ENCODE results near the gene WFIKKN1.

Gene WFIKKN1

DNA sequence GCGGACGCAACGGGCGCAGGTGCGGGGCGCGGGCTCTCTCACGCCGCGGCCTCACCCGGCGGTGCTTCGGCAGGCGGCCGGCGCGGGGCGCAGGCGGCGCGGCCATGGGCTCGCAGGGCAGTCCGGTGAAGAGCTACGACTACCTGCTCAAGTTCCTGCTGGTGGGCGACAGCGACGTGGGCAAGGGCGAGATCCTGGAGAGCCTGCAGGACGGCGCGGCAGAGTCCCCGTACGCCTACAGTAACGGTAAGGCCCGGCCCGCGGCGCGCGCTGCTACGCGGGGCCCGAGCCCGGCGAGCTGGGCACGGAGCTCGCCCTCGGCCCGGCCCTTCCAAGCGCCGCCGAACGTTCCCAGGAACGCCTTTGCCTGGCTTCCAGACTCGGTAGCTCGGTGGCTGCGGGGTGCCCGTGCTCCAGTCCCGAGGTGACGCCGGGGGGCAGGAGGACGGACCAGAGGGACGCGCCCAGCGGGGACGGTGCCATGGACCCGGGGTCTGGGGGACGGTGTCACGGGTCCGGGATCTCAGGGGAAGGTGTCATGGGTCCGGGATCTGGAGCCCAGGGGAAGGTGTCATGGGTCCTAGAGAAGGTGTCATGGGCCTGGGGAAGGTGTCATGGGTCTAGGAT is 40.5 kb upstream of the WFIKKN1 start:
- Histone ChIP-seq H3K36me3 (ENCODE audit: control insufficient read depth in 4 of 4, insufficient read depth in 4 of 4, low read length in 3 of 4) (peaks cover 0 to 9% (median 7%) of the 10 kb centered on the region in 4 experiments), H3K4me1 (ENCODE audit: control extremely low read depth in 1 of 4, control insufficient read depth in 4 of 4, insufficient read depth in 4 of 4, low read length in 3 of 4) (peaks cover 0 to 56% (median 54%) of the 10 kb centered on the region in 4 experiments), H3K27ac (ENCODE audit: insufficient read depth in 1 of 2, low read depth in 1 of 2, low read length in 2 of 2, poor library complexity in 1 of 2, severe bottlenecking in 2 of 2) (peak overlapping the region; percentile 25 to 79), H3K4me3 (ENCODE audit: control insufficient read depth in 1 of 7, extremely low read depth in 1 of 7, insufficient read depth in 4 of 7, low read depth in 2 of 7, low read length in 6 of 7) (peak overlapping the region; percentile 68 to 88 (median 82)), H3K9me3 (ENCODE audit: control extremely low read depth in 1 of 5, control insufficient read depth in 4 of 5, insufficient read depth in 2 of 5, low read depth in 1 of 5, low read length in 4 of 5) (no peaks in the 10 kb centered on the region), H3K27me3 (replicated peaks in 2 of 5; ENCODE audit: control insufficient read depth in 4 of 5, insufficient read depth in 5 of 5, low read length in 4 of 5) (peaks cover 0 to 2% (median 0%) of the 10 kb centered on the region in 5 experiments)
- POLR2A ChIA-PET: interaction anchor here (1.1 kb wide), 1 partner anchor 10 kb away, joined by 5 read pairs; no protein-coding TSS in a partner anchor
- WGBS (ENCODE audit: insufficient coverage): 2% methylated on average over 55 of the region's 71 CpGs
- CTCF ChIA-PET: interaction anchor here (1.3 to 4.0 kb wide), 2 partner anchors 10 kb away, joined by 11 to 21 read pairs; no protein-coding TSS in a partner anchor
- peak in 2 of 3 donors; percentile 49 to 60 for DNase-seq

DNA sequence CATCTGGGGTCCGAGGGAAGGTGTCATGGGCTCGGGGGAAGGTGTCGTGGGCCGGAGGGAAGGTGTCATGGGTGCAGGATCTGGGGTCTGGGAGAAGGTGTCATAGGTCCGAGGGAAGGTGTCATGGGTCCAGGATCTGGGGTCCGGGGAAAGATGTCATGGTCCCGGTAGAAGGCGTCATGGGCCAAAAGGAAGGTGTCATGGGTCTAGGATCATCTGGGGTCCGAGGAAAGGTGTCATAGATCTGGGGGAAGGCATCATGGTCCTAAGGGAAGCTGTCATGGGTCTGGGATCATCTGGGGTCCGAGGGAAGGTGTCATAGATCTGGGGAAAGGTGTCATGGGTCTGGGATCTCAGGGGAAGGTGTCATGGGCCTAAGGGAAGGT is 40.0 kb upstream of the WFIKKN1 start:
- Histone ChIP-seq H3K4me3 (ENCODE audit: control insufficient read depth in 1 of 7, extremely low read depth in 1 of 7, insufficient read depth in 4 of 7, low read depth in 2 of 7, low read length in 6 of 7) (peak overlapping the region; percentile 68 to 88 (median 82)), H3K27me3 (replicated peaks in 2 of 5; ENCODE audit: control insufficient read depth in 4 of 5, insufficient read depth in 5 of 5, low read length in 4 of 5) (no peaks in the 10 kb centered on the region), H3K36me3 (ENCODE audit: control insufficient read depth in 4 of 4, insufficient read depth in 4 of 4, low read length in 3 of 4) (peaks cover 0 to 9% (median 7%) of the 10 kb centered on the region in 4 experiments), H3K4me1 (ENCODE audit: control extremely low read depth in 1 of 4, control insufficient read depth in 4 of 4, insufficient read depth in 4 of 4, low read length in 3 of 4) (peaks cover 0 to 56% (median 53%) of the 10 kb centered on the region in 4 experiments), H3K27ac (ENCODE audit: insufficient read depth in 1 of 2, low read depth in 1 of 2, low read length in 2 of 2, poor library complexity in 1 of 2, severe bottlenecking in 2 of 2) (peak overlapping the region in 1 of 2 experiments; percentile 79), H3K9me3 (ENCODE audit: control extremely low read depth in 1 of 5, control insufficient read depth in 4 of 5, insufficient read depth in 2 of 5, low read depth in 1 of 5, low read length in 4 of 5) (no peaks in the 10 kb centered on the region)
- ChIA-PET POLR2A (interaction anchor here (1.1 kb wide), 1 partner anchor 10 kb away, joined by 5 read pairs; no protein-coding TSS in a partner anchor), CTCF (interaction anchor here (1.3 to 4.0 kb wide), 2 partner anchors 10 kb away, joined by 11 to 21 read pairs; no protein-coding TSS in a partner anchor)
- no peak for DNase-seq
- WGBS (ENCODE audit: insufficient coverage): 77% methylated on average over 10 of the region's 10 CpGs

DNA sequence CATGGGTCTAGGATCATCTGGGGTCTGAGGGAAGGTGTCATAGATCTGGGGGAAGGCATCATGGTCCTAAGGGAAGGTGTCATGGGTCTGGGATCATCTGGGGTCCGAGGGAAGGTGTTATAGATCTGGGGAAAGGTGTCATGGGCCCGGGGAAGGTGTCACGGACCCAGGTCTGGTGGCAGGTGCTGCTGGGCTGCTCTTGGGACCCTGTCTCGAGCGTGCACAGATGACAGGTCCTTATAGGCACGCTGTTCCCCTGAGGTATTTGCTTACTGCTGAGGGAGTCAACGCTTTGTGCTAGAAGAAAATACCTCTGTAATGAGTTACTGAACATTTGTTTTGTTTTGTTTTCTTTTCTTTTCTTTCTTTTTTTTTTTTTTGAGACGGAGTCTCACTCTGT is 39.6 kb upstream of the WFIKKN1 start:
- Histone ChIP-seq H3K36me3 (ENCODE audit: control insufficient read depth in 4 of 4, insufficient read depth in 4 of 4, low read length in 3 of 4) (peaks cover 0 to 11% (median 8%) of the 10 kb centered on the region in 4 experiments), H3K4me3 (ENCODE audit: control insufficient read depth in 1 of 7, extremely low read depth in 1 of 7, insufficient read depth in 4 of 7, low read depth in 2 of 7, low read length in 6 of 7) (peak overlapping the region in 4 of 7 experiments; percentile 82 to 88 (median 86)), H3K9me3 (ENCODE audit: control extremely low read depth in 1 of 5, control insufficient read depth in 4 of 5, insufficient read depth in 2 of 5, low read depth in 1 of 5, low read length in 4 of 5) (no peaks in the 10 kb centered on the region), H3K4me1 (ENCODE audit: control extremely low read depth in 1 of 4, control insufficient read depth in 4 of 4, insufficient read depth in 4 of 4, low read length in 3 of 4) (peaks cover 0 to 59% (median 52%) of the 10 kb centered on the region in 4 experiments), H3K27me3 (replicated peaks in 2 of 5; ENCODE audit: control insufficient read depth in 4 of 5, insufficient read depth in 5 of 5, low read length in 4 of 5) (no peaks in the 10 kb centered on the region), H3K27ac (ENCODE audit: insufficient read depth in 1 of 2, low read depth in 1 of 2, low read length in 2 of 2, poor library complexity in 1 of 2, severe bottlenecking in 2 of 2) (no peak overlapping the region)
- WGBS (ENCODE audit: insufficient coverage): 93% methylated on average over 5 of the region's 8 CpGs
- ChIA-PET POLR2A (no interaction called here), CTCF (interaction anchor here (4.0 kb wide), 1 partner anchor 11 kb away, joined by 21 read pairs; no protein-coding TSS in a partner anchor)
- no peak for DNase-seq

DNA sequence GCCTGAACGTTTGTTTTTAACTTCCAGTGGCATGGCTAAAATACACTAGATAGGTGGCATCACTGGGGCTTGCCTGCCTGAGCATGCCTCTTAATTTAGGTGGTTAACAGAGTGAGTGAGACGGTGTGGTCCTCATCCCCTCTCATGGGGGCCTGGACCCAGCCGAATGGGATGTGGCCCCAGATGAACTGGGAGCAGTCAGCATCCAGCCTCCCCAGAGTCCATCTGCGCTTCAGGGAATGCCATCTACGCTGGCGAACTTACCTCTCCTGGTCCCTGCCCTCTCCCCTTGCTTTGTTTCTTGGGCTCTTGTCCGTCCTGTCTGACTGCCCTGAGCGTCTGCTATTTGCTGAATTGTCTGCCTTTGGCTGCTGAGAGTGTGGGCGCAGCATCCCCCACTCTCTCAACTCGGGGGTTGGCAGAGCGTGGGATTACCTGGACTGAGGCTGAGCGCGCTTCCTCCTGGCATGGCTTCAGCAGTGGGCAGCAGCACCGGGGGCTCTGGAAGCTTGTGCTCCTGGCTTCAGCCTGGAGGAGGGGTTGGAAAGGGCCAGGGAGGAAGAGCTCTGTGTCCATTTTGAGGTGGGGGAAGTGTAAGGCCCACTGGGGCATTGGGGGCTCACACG is 38.8 kb upstream of the WFIKKN1 start:
- CTCF ChIA-PET: interaction anchor here (1.4 to 4.0 kb wide), 8 partner anchors 8 to 109 kb away, joined by 3 to 21 read pairs (median 4); no protein-coding TSS in a partner anchor
- DNase-seq: no peak
- H3K9me3 ChIP-seq (ENCODE audit: control extremely low read depth in 1 of 5, control insufficient read depth in 4 of 5, insufficient read depth in 2 of 5, low read depth in 1 of 5, low read length in 4 of 5): no peaks in the 10 kb centered on the region
- H3K36me3 ChIP-seq (ENCODE audit: control insufficient read depth in 4 of 4, insufficient read depth in 4 of 4, low read length in 3 of 4): peaks cover 0 to 17% (median 13%) of the 10 kb centered on the region in 4 experiments
- WGBS (ENCODE audit: insufficient coverage): 97% methylated on average over 10 of the region's 15 CpGs
- peak overlapping the region in 1 of 7 experiments; percentile 33 for H3K4me3 ChIP-seq (ENCODE audit: control insufficient read depth in 1 of 7, extremely low read depth in 1 of 7, insufficient read depth in 4 of 7, low read depth in 2 of 7, low read length in 6 of 7)
- no peak overlapping the region for H3K27ac ChIP-seq (ENCODE audit: insufficient read depth in 1 of 2, low read depth in 1 of 2, low read length in 2 of 2, poor library complexity in 1 of 2, severe bottlenecking in 2 of 2)
- H3K4me1 ChIP-seq (ENCODE audit: control extremely low read depth in 1 of 4, control insufficient read depth in 4 of 4, insufficient read depth in 4 of 4, low read length in 3 of 4): peaks cover 0 to 56% (median 47%) of the 10 kb centered on the region in 4 experiments
- POLR2A ChIA-PET: no interaction called here
- no peaks in the 10 kb centered on the region for H3K27me3 ChIP-seq (replicated peaks in 2 of 5; ENCODE audit: control insufficient read depth in 4 of 5, insufficient read depth in 5 of 5, low read length in 4 of 5)

DNA sequence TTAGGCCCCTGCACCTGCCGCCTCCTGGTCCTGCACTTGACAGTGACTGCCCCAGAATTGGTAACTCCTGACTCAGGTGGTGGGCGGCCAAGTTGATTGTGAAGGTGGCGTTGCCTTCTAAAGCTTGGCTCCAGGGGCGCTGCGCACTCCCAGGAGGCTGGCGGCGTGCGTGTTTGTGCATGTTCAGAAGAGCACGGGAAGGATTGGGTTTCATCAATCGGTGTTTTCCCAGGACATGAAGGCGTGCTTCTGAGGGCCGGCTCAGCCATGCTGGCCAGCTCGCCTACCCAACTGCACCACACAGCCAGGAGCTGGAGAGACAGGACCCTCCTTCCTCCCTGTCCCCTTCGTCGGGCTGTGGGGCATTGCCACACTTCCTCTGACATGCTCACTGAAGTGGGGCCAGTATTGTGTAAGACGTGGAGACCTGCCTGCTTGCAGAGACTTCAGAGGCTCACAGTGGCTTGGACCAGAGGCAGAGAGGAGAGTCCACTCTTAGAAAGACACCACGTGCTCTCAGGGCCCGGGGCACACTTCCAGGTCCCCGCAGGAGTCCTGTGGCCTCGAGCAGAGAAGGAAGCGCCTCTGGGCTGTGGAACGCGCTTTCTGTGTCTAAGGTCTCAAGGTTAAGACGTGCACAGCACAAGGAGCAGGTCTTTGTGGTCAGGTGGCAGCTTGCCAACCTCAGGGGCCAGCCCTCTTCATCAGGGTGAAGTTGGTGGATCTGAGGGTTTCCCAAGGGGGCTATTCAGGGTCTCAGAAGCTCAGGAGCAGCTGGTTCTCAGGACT is 38.1 kb upstream of the WFIKKN1 start:
- 74% methylated on average over 18 of the region's 24 CpGs for WGBS (ENCODE audit: insufficient coverage)
- Histone ChIP-seq H3K27ac (ENCODE audit: insufficient read depth in 1 of 2, low read depth in 1 of 2, low read length in 2 of 2, poor library complexity in 1 of 2, severe bottlenecking in 2 of 2) (peak overlapping the region in 1 of 2 experiments; percentile 6), H3K4me3 (ENCODE audit: control insufficient read depth in 1 of 7, extremely low read depth in 1 of 7, insufficient read depth in 4 of 7, low read depth in 2 of 7, low read length in 6 of 7) (peak overlapping the region in 2 of 7 experiments; percentile 8 to 33), H3K4me1 (ENCODE audit: control extremely low read depth in 1 of 4, control insufficient read depth in 4 of 4, insufficient read depth in 4 of 4, low read length in 3 of 4) (peaks cover 0 to 49% (median 39%) of the 10 kb centered on the region in 4 experiments), H3K27me3 (replicated peaks in 2 of 5; ENCODE audit: control insufficient read depth in 4 of 5, insufficient read depth in 5 of 5, low read length in 4 of 5) (no peaks in the 10 kb centered on the region), H3K36me3 (ENCODE audit: control insufficient read depth in 4 of 4, insufficient read depth in 4 of 4, low read length in 3 of 4) (peaks cover 0 to 17% (median 13%) of the 10 kb centered on the region in 4 experiments), H3K9me3 (ENCODE audit: control extremely low read depth in 1 of 5, control insufficient read depth in 4 of 5, insufficient read depth in 2 of 5, low read depth in 1 of 5, low read length in 4 of 5) (no peaks in the 10 kb centered on the region)
- peak in 2 of 3 donors; percentile 40 to 47 for DNase-seq
- ChIA-PET POLR2A (no interaction called here), CTCF (interaction anchor here (0.9 to 4.0 kb wide), 9 partner anchors 8 to 110 kb away, joined by 3 to 21 read pairs (median 4); no protein-coding TSS in a partner anchor)

DNA sequence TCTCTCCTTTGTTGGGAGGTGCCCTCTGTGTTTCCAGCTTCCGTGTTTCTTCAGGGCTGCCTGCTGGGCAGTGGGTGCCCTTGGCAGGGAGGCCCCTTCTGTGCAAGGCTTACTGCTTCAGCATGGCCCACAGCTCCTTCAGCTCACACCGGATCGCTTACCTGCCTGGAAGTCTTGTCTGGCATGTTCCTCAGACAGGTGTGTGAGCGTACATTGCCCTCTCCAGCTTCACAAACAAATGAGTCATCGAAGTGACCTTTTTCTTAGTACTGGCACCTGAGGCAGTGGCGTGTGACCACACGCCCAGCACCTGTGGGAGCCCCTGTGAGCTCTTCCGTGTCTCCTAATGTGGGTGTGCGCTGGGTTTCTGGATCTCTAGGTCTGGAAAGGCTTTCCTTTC is 37.4 kb upstream of the WFIKKN1 start:
- CTCF ChIA-PET: interaction anchor here (0.8 to 4.0 kb wide), 9 partner anchors 10 to 110 kb away, joined by 3 to 21 read pairs (median 4); no protein-coding TSS in a partner anchor
- peaks cover 0 to 17% (median 13%) of the 10 kb centered on the region in 4 experiments for H3K36me3 ChIP-seq (ENCODE audit: control insufficient read depth in 4 of 4, insufficient read depth in 4 of 4, low read length in 3 of 4)
- H3K27ac ChIP-seq (ENCODE audit: insufficient read depth in 1 of 2, low read depth in 1 of 2, low read length in 2 of 2, poor library complexity in 1 of 2, severe bottlenecking in 2 of 2): no peak overlapping the region
- no peaks in the 10 kb centered on the region for H3K9me3 ChIP-seq (ENCODE audit: control extremely low read depth in 1 of 5, control insufficient read depth in 4 of 5, insufficient read depth in 2 of 5, low read depth in 1 of 5, low read length in 4 of 5)
- H3K4me3 ChIP-seq (ENCODE audit: control insufficient read depth in 1 of 7, extremely low read depth in 1 of 7, insufficient read depth in 4 of 7, low read depth in 2 of 7, low read length in 6 of 7): no peak overlapping the region
- POLR2A ChIA-PET: no interaction called here
- DNase-seq: no peak
- H3K27me3 ChIP-seq (replicated peaks in 2 of 5; ENCODE audit: control insufficient read depth in 4 of 5, insufficient read depth in 5 of 5, low read length in 4 of 5): no peaks in the 10 kb centered on the region
- H3K4me1 ChIP-seq (ENCODE audit: control extremely low read depth in 1 of 4, control insufficient read depth in 4 of 4, insufficient read depth in 4 of 4, low read length in 3 of 4): peaks cover 0 to 42% (median 33%) of the 10 kb centered on the region in 4 experiments
- 94% methylated on average over 9 of the region's 9 CpGs for WGBS (ENCODE audit: insufficient coverage)
